Activated CD8-positive, alpha-beta memory T cell treated with anti-CD3 and anti-CD28 coated beads for 36 hours (primary cell): ENCODE data around the gene PRPS1L1. TPM values are rescaled to one million over a fixed set of nuclear protein-coding genes. Genes with fewer than 3 reads are reported as not detected.

ENCODE experiments used
- CTCF ChIA-PET: fragments of 350-600 bp; sonication (Branson Sonifier 250); formaldehyde crosslinking; loops from one replicate; lab custom pipeline; 2021; ENCODE audit warnings: antibody characterized with exemption; lab: Charles Lee
- POLR2A ChIA-PET: fragments of 350-600 bp; sonication (Branson Sonifier 250); formaldehyde crosslinking; loops from one replicate; lab custom pipeline; 2021; ENCODE audit warnings: antibody characterized with exemption; lab: Charles Lee
- total RNA-seq, 2 experiments: library from RNA; stranded (reverse); gene quantifications; one replicate each; pipeline ENCODE4 v1.2.3, GENCODE V29; 2021

Gene PRPS1L1
- total RNA-seq: not detected

- POLR2A ChIA-PET: no interaction called here
- CTCF ChIA-PET: no interaction called here
Observed at GRCh38 chr7:18027628-18028027, at the start of gene PRPS1L1. TSS of gene PRPS1L1 (minus strand) at chr7:18027846.

- CTCF ChIA-PET: no interaction called here
Observed at GRCh38 chr7:18076461-18076860, 48.8 kb upstream of the PRPS1L1 start.

GRCh38 chr7:18068745-18069144 lies 41.1 kb upstream of the PRPS1L1 start:
- ChIA-PET CTCF (no interaction called here), POLR2A (no interaction called here)

More at GRCh38 chr7:18076461-18076860, 48.8 kb upstream of the PRPS1L1 start:
- POLR2A ChIA-PET: no interaction called here

- CTCF ChIA-PET: interaction anchor here (1.0 kb wide), 1 partner anchor 13 kb away, joined by 3 read pairs; no protein-coding TSS in a partner anchor
- POLR2A ChIA-PET: no interaction called here
Observed at GRCh38 chr7:18064242-18064838, 36.7 kb upstream of the PRPS1L1 start.

GRCh38 chr7:18063149-18063901 lies 35.7 kb upstream of the PRPS1L1 start:
- ChIA-PET POLR2A (no interaction called here), CTCF (no interaction called here)

- ChIA-PET CTCF (no interaction called here), POLR2A (no interaction called here)
Observed at GRCh38 chr7:18059171-18059570, 31.5 kb upstream of the PRPS1L1 start.

GRCh38 chr7:18053941-18054340 lies 26.3 kb upstream of the PRPS1L1 start:
- ChIA-PET POLR2A (no interaction called here), CTCF (no interaction called here)

- CTCF ChIA-PET: no interaction called here
- POLR2A ChIA-PET: no interaction called here
Observed at GRCh38 chr7:18053177-18053928, 25.7 kb upstream of the PRPS1L1 start.

GRCh38 chr7:18049262-18049661 lies 21.6 kb upstream of the PRPS1L1 start:
- POLR2A ChIA-PET: no interaction called here
- CTCF ChIA-PET: no interaction called here

GRCh38 chr7:18046601-18047000 lies 19.0 kb upstream of the PRPS1L1 start:
- CTCF ChIA-PET: no interaction called here
- POLR2A ChIA-PET: no interaction called here

GRCh38 chr7:18045171-18045570 lies 17.5 kb upstream of the PRPS1L1 start:
- CTCF ChIA-PET: no interaction called here
- POLR2A ChIA-PET: no interaction called here

- CTCF ChIA-PET: no interaction called here
- POLR2A ChIA-PET: no interaction called here
Observed at GRCh38 chr7:18041191-18041590, 13.5 kb upstream of the PRPS1L1 start.

- ChIA-PET POLR2A (no interaction called here), CTCF (interaction anchor here (0.6 kb wide), 1 partner anchor 284 kb away, joined by 3 read pairs; no protein-coding TSS in a partner anchor)
Observed at GRCh38 chr7:18040196-18040595, 12.6 kb upstream of the PRPS1L1 start.

GRCh38 chr7:18038382-18038781 lies 10.7 kb upstream of the PRPS1L1 start:
- CTCF ChIA-PET: no interaction called here
- POLR2A ChIA-PET: no interaction called here

- ChIA-PET POLR2A (no interaction called here), CTCF (no interaction called here)
Observed at GRCh38 chr7:18037609-18038008, 10.0 kb upstream of the PRPS1L1 start.

GRCh38 chr7:18036783-18037182 lies 9.1 kb upstream of the PRPS1L1 start:
- POLR2A ChIA-PET: no interaction called here
- CTCF ChIA-PET: no interaction called here

- ChIA-PET POLR2A (no interaction called here), CTCF (no interaction called here)
Observed at GRCh38 chr7:18030758-18031157, 3.1 kb upstream of the PRPS1L1 start.

GRCh38 chr7:18020138-18020715 lies 7.4 kb downstream of the PRPS1L1 start:
- ChIA-PET POLR2A (no interaction called here), CTCF (no interaction called here)

GRCh38 chr7:18019555-18019954 lies 8.1 kb downstream of the PRPS1L1 start:
- ChIA-PET CTCF (no interaction called here), POLR2A (no interaction called here)
